ENCODE results near the gene PIK3IP1. TPM values are rescaled to one million over a fixed set of nuclear protein-coding genes. Genes with fewer than 3 reads are reported as not detected.

PIK3IP1 gene
- polyA plus RNA-seq, 1 experiment = 11.8 TPM

- ChIA-PET CTCF (interaction anchor here (3.4 kb wide), 1 partner anchor 9 kb away, joined by 16 read pairs; no protein-coding TSS in a partner anchor), POLR2A (no interaction called here)
- Histone ChIP-seq H3K36me3 (ENCODE audit: control insufficient read depth, insufficient read depth, low read length) (peaks cover 18% of the 10 kb centered on the region), H3K4me3 (ENCODE audit: low read depth, low read length) (no peak overlapping the region), H3K27me3 (ENCODE audit: control insufficient read depth, insufficient read depth, low read length) (no peaks in the 10 kb centered on the region)
- DNase-seq (ENCODE audit: low read depth) = no peak
- TF ChIP-seq CTCF (IDR thresholded peaks at IDR 0.05; ENCODE audit: insufficient read depth, low read depth, low read length) = no peak
These were observed 28.2 kb downstream of the PIK3IP1 start for GRCh38 chr22:31263896-31264640.

- Histone ChIP-seq H3K27me3 (ENCODE audit: control insufficient read depth, insufficient read depth, low read length) (no peaks in the 10 kb centered on the region), H3K4me3 (ENCODE audit: low read depth, low read length) (no peak overlapping the region), H3K36me3 (ENCODE audit: control insufficient read depth, insufficient read depth, low read length) (peaks cover 17% of the 10 kb centered on the region)
- ChIA-PET POLR2A (no interaction called here), CTCF (interaction anchor here (1.0 to 3.4 kb wide), 5 partner anchors 8 to 23 kb away, joined by 3 to 16 read pairs (median 4); no protein-coding TSS in a partner anchor)
- DNase-seq (ENCODE audit: low read depth) = no peak
- TF ChIP-seq CTCF (IDR thresholded peaks at IDR 0.05; ENCODE audit: insufficient read depth, low read depth, low read length) = no peak
These were observed 29.8 kb downstream of the PIK3IP1 start for GRCh38 chr22:31262312-31263133.

- DNase-seq (ENCODE audit: low read depth) = no peak
- ChIA-PET POLR2A (no interaction called here), CTCF (no interaction called here)
- Histone ChIP-seq H3K36me3 (ENCODE audit: control insufficient read depth, insufficient read depth, low read length) (peaks cover 9% of the 10 kb centered on the region), H3K4me3 (ENCODE audit: low read depth, low read length) (no peak overlapping the region), H3K27me3 (ENCODE audit: control insufficient read depth, insufficient read depth, low read length) (no peaks in the 10 kb centered on the region)
- TF ChIP-seq CTCF (IDR thresholded peaks at IDR 0.05; ENCODE audit: insufficient read depth, low read depth, low read length) = no peak
These were observed 31.8 kb downstream of the PIK3IP1 start for GRCh38 chr22:31260474-31260856.

DNA sequence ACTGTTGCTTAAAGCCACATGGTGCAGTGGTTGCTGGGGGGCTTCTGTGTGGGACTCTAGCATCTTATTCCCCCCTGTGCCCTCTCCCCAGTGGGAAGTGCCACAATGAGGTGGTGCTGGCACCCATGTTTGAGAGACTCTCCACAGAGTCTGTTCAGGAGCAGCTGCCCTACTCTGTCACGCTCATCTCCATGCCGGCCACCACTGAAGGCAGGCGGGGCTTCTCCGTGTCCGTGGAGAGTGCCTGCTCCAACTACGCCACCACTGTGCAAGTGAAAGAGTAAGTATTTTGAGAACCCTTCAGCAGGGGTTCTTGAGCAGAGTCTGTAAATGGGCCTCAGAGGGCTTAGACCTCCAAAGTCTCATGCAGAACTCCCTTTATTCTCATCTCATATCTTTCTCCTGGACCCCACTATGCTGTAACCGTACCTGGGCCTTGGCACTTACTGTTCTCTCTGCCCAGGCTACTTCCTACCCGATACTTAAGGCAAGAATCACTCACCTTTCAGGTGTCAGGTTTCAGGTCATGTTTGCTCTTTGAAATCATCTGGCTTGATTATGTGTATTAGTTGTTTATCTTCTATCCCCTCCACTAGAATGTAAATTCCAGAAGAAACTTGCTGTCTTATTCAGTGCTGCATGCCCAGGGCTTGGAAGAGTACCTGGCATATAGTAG, 32.4 kb downstream of the PIK3IP1 start:
- ChIA-PET CTCF (interaction anchor here (0.6 kb wide), 1 partner anchor 191 kb away, joined by 3 read pairs; no protein-coding TSS in a partner anchor), POLR2A (interaction anchor here (0.7 kb wide), 1 partner anchor 13 kb away, joined by 3 read pairs; no protein-coding TSS in a partner anchor)
- Histone ChIP-seq H3K36me3 (ENCODE audit: control insufficient read depth, insufficient read depth, low read length) (peaks cover 9% of the 10 kb centered on the region), H3K27me3 (ENCODE audit: control insufficient read depth, insufficient read depth, low read length) (no peaks in the 10 kb centered on the region), H3K4me3 (ENCODE audit: low read depth, low read length) (no peak overlapping the region)
- no peak for TF ChIP-seq CTCF (IDR thresholded peaks at IDR 0.05; ENCODE audit: insufficient read depth, low read depth, low read length)
- no peak for DNase-seq (ENCODE audit: low read depth)

Measured in BJ (cell line).